ENCODE measurements around the gene PRDM5. TPM values are rescaled to one million over a fixed set of nuclear protein-coding genes. Genes with fewer than 3 reads are reported as not detected.

Gene PRDM5
- total and polyA plus RNA-seq, 9 of the 15 experiments (the other 6 are each of a cell fraction or from before 2014, with no cell fraction given) = not detected

GRCh38 chr4:120682981-120683380 lies 239.5 kb downstream of the PRDM5 start (continued):
- TF ChIP-seq MLX (CRISPR knock-in tag; conservative IDR thresholded peaks at IDR 0.05) (no peak), ZNF780A (CRISPR knock-in tag; IDR thresholded peaks at IDR 0.05) (no peak)

GRCh38 chr4:120680647-120681228 lies 241.8 kb downstream of the PRDM5 start:
- no TSS peak for BruUV-seq (replicated peaks)
- ChIA-PET POLR2A (no interaction called here), CTCF (ENCODE audit: low intra/inter-chr PET ratio) (no interaction called here)
- H3K27ac ChIP-seq (ENCODE audit: extremely low read depth, low read depth, low read length) = no peak overlapping the region
- no peaks in the 10 kb centered on the region for H3K79me2 ChIP-seq (ENCODE audit: control insufficient read depth, insufficient read depth, low read length)
- no peak overlapping the region for H3K4me3 ChIP-seq
- in situ Hi-C loops (cut with MboI) = no loop called here
- DNase-seq (ENCODE audit: extremely low read depth in 1 of 4, low spot score in 3 of 4) = no peak
- H3K4me2 ChIP-seq (ENCODE audit: insufficient read depth, low read length) = no peak overlapping the region
- no peaks in the 10 kb centered on the region for H3K9me1 ChIP-seq (ENCODE audit: control insufficient read depth, insufficient read depth, low read length)
- FAIRE-seq = no peak
- no peaks in the 10 kb centered on the region for H3K4me1 ChIP-seq (replicated peaks in 1 of 2; ENCODE audit: control insufficient read depth in 2 of 2, insufficient read depth in 2 of 2, low read length in 2 of 2)
- no peaks in the 10 kb centered on the region for H3K36me3 ChIP-seq (ENCODE audit: control insufficient read depth, insufficient read depth, low read length)
- intact Hi-C loops (cut with micrococcal nuclease) = no loop called here
- ATAC-seq = no peak
- H2AFZ ChIP-seq (ENCODE audit: low read depth, low read length) = no peak overlapping the region
- H3K9me3 ChIP-seq (replicated peaks; ENCODE audit: control insufficient read depth, insufficient read depth, low read depth, low read length) = no peaks in the 10 kb centered on the region; the same call in 1 of the 2 replicates
- no peaks in the 10 kb centered on the region for H3K27me3 ChIP-seq (ENCODE audit: control insufficient read depth in 2 of 2, insufficient read depth in 2 of 2, low read length in 2 of 2)
- H3K9ac ChIP-seq (ENCODE audit: insufficient read depth in 1 of 2, low read depth in 2 of 2, low read length in 2 of 2) = no peak overlapping the region
- WGBS (ENCODE audit: insufficient coverage, low coverage, missing lambda C conversion rate) = 0% methylated on average over 3 of the region's 3 CpGs
- no peaks in the 10 kb centered on the region for H4K20me1 ChIP-seq (replicated peaks; ENCODE audit: control insufficient read depth, insufficient read depth, low read length)
- TF ChIP-seq NCOA6 (IDR thresholded peaks at IDR 0.05) (no peak), ZNF354B (CRISPR knock-in tag; IDR thresholded peaks at IDR 0.05) (no peak), ZBTB34 (CRISPR knock-in tag; IDR thresholded peaks at IDR 0.05) (no peak), RBM14 (IDR thresholded peaks at IDR 0.05; ENCODE audit: borderline replicate concordance, insufficient read depth, low read depth, low read length) (no peak), POLR3G (IDR thresholded peaks at IDR 0.05; ENCODE audit: extremely low read depth, insufficient read length, insufficient replicate concordance) (no peak), OTX1 (CRISPR knock-in tag; IDR thresholded peaks at IDR 0.05) (no peak), NR1H2 (CRISPR knock-in tag; IDR thresholded peaks at IDR 0.05) (no peak), NRF1 (conservative IDR thresholded peaks at IDR 0.05 in 1 of 2, IDR thresholded peaks at IDR 0.05 in 1 of 2) (no peak), MAFG (tag; conservative IDR thresholded peaks at IDR 0.05) (no peak), AFF1 (IDR thresholded peaks at IDR 0.05; ENCODE audit: low read depth in 1 of 2, partially characterized antibody in 2 of 2) (no peak), CHD4 (IDR thresholded peaks at IDR 0.05; ENCODE audit: insufficient read depth, insufficient replicate concordance, low read depth, low read length, poor library complexity, severe bottlenecking) (no peak)
